Loucy (cell line): ENCODE data around the gene CA5A.
"Not testable (repeated sequence)": the region's sequence is repeated elsewhere in the genome, so short reads cannot be mapped to it uniquely, and the experiment has no call there.

Source experiments
- H2AFZ ChIP-seq: fragments of 200-600 bp; sonication (generic); 2 replicates; pipeline ENCODE4 v1.6.0; 2016; ENCODE audit warnings: antibody characterized with exemption, mild to moderate bottlenecking, low read length, moderate library complexity
- H3F3A ChIP-seq: fragments of 200-600 bp; 2 replicates; pipeline ENCODE4 v1.6.0; 2016; ENCODE audit warnings: antibody characterized with exemption, low read depth, mild to moderate bottlenecking
- H3K27me3 ChIP-seq: fragments of 200-600 bp; sonication (generic); 2 replicates; pipeline ENCODE4 v1.6.1; 2014; ENCODE audit warnings: low read length, mild to moderate bottlenecking; ENCODE audit not compliant: insufficient read depth, poor library complexity, severe bottlenecking
- H3K36me3 ChIP-seq: fragments of 200-600 bp; sonication (generic); 2 replicates; pipeline ENCODE4 v1.6.1; 2016; ENCODE audit warnings: low read length; ENCODE audit not compliant: insufficient read depth
- H3K4me1 ChIP-seq: fragments of 200-600 bp; sonication (generic); 2 replicates; pipeline ENCODE4 v1.5.1; 2014; ENCODE audit warnings: low read length, mild to moderate bottlenecking; ENCODE audit not compliant: insufficient read depth, poor library complexity, severe bottlenecking
- H3K4me2 ChIP-seq: fragments of 200-600 bp; sonication (generic); 2 replicates; pipeline ENCODE4 v1.6.0; 2014; ENCODE audit warnings: antibody characterized with exemption, low read length, low read depth, mild to moderate bottlenecking; ENCODE audit not compliant: poor library complexity, severe bottlenecking
- H3K4me3 ChIP-seq: fragments of 200-600 bp; sonication (generic); 2 replicates; pipeline ENCODE4 v1.5.1; 2014; ENCODE audit warnings: low read length, mild to moderate bottlenecking, mixed read lengths; ENCODE audit not compliant: poor library complexity, severe bottlenecking
- H3K79me2 ChIP-seq: fragments of 200-600 bp; sonication (generic); 2 replicates; pipeline ENCODE4 v1.6.1; 2014; ENCODE audit warnings: low read length; ENCODE audit not compliant: insufficient read depth
- H3K9ac ChIP-seq: fragments of 200-600 bp; sonication (generic); 2 replicates; pipeline ENCODE4 v1.6.0; 2014; ENCODE audit warnings: mild to moderate bottlenecking, low read depth, low read length, moderate library complexity; ENCODE audit not compliant: poor library complexity, severe bottlenecking
- H3K9me2 ChIP-seq: fragments of 200-600 bp; sonication (generic); replicated peaks from 2 replicates; pipeline ENCODE4 v1.6.1; 2016; ENCODE audit warnings: low read depth, low read length, mixed read lengths
- H3K9me3 ChIP-seq: fragments of 200-600 bp; sonication (generic); 2 replicates; pipeline ENCODE4 v1.6.1; 2014; ENCODE audit warnings: mild to moderate bottlenecking, antibody characterized with exemption, low read length, low read depth; ENCODE audit not compliant: insufficient read depth
- H4K20me1 ChIP-seq: fragments of 200-600 bp; sonication (generic); 2 replicates; pipeline ENCODE4 v1.6.0; 2014; ENCODE audit warnings: antibody characterized with exemption, low read length, mild to moderate bottlenecking; ENCODE audit not compliant: insufficient read depth, poor library complexity, severe bottlenecking
- TF ChIP-seq, protein P1 (sequence below): fragments of 200-600 bp; sonication (generic); conservative IDR thresholded peaks from 2 replicates; pipeline ENCODE4 v1.5.1; 2014; ENCODE audit warnings: mild to moderate bottlenecking, antibody characterized with exemption, low read length

Gene CA5A

DNA sequence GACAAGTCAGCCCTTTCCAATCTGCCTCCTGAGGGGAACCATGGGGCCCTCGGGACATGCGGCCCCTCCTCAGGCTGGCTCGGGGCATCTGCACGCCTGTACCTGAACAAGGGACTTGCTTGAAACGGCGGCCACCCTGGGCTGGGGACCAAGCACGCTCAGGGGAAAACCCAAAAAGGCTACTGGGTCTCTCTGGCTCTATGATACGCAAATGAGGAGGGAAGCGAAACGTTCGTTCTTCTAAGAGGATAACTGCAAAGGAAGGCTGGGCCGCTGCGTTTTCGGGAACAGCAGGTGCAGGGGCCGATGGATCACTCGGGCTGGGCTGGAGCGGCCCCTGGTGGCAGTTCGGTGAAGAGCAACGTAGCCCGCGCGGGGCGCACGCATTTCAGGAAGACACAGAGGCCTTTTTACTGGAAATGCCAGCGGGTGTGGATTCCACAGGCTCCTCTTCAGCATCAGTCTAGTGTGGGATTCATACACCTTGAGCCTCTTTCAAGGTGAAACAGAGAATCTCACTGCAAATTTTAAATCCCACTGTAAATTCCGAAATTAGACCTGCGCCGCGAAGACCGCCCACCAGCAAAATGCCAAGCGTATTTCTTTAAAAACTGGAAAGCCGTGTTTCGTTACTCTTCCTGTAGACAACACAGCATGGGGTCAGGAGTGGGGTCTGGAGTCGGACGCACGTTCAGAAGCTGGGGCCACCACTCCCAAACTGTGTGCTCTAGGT lies 27.0 kb downstream of the CA5A start:
- 0 out of 2 replicates have a peak overlapping the region, but pooled peaks have one; percentile 36 for H2AFZ ChIP-seq
- H3K9me2 ChIP-seq, H3K4me3 ChIP-seq, H3K9me3 ChIP-seq, H3K4me2 ChIP-seq, H3K27me3 ChIP-seq, H3F3A ChIP-seq, H3K36me3 ChIP-seq, H3K9ac ChIP-seq, H3K4me1 ChIP-seq, H4K20me1 ChIP-seq, H3K79me2 ChIP-seq: not testable (repeated sequence)
- TF ChIP-seq, protein P1, sequence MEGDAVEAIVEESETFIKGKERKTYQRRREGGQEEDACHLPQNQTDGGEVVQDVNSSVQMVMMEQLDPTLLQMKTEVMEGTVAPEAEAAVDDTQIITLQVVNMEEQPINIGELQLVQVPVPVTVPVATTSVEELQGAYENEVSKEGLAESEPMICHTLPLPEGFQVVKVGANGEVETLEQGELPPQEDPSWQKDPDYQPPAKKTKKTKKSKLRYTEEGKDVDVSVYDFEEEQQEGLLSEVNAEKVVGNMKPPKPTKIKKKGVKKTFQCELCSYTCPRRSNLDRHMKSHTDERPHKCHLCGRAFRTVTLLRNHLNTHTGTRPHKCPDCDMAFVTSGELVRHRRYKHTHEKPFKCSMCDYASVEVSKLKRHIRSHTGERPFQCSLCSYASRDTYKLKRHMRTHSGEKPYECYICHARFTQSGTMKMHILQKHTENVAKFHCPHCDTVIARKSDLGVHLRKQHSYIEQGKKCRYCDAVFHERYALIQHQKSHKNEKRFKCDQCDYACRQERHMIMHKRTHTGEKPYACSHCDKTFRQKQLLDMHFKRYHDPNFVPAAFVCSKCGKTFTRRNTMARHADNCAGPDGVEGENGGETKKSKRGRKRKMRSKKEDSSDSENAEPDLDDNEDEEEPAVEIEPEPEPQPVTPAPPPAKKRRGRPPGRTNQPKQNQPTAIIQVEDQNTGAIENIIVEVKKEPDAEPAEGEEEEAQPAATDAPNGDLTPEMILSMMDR, result peak; percentile 53

- H3K79me2 ChIP-seq, H3K4me3 ChIP-seq, H3K27me3 ChIP-seq, H3K9me2 ChIP-seq, H3K4me2 ChIP-seq, H3F3A ChIP-seq, H3K36me3 ChIP-seq, H4K20me1 ChIP-seq, H3K4me1 ChIP-seq, H3K9ac ChIP-seq, H2AFZ ChIP-seq, H3K9me3 ChIP-seq: not testable (repeated sequence)
These were observed 28.2 kb downstream of the CA5A start for GRCh38 chr16:87908101-87908500.

- H4K20me1 ChIP-seq, H3K4me1 ChIP-seq, H3F3A ChIP-seq, H2AFZ ChIP-seq, H3K79me2 ChIP-seq, H3K9me3 ChIP-seq, H3K36me3 ChIP-seq, H3K27me3 ChIP-seq, H3K4me2 ChIP-seq, H3K9ac ChIP-seq, H3K9me2 ChIP-seq, H3K4me3 ChIP-seq: not testable (repeated sequence)
These were observed 30.8 kb downstream of the CA5A start for GRCh38 chr16:87905521-87905920.

DNA sequence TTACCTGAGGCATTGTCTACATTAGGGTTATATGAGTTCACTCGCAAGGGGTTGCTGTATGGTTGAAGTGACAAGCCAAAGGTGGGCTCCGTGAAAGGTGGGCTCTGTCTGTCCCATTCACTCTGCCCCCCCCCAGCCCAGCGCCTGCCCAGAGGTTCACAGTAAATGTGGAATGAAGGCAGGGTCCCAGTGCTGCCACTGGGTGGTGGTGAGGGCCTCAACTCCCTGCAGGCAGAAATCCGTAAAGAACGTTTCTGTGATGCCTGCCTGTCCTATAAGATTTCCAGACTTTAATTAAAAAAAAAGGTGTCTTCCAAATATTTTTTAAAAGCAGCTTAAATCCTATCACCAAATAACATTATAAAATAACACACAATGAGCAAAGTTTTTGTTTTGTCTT lies 31.4 kb downstream of the CA5A start:
- not testable (repeated sequence) for H3K4me3 ChIP-seq, H3K9ac ChIP-seq, H2AFZ ChIP-seq, H3F3A ChIP-seq, H4K20me1 ChIP-seq, H3K36me3 ChIP-seq, H3K27me3 ChIP-seq, H3K9me3 ChIP-seq, H3K4me2 ChIP-seq, H3K4me1 ChIP-seq, H3K9me2 ChIP-seq, H3K79me2 ChIP-seq

DNA sequence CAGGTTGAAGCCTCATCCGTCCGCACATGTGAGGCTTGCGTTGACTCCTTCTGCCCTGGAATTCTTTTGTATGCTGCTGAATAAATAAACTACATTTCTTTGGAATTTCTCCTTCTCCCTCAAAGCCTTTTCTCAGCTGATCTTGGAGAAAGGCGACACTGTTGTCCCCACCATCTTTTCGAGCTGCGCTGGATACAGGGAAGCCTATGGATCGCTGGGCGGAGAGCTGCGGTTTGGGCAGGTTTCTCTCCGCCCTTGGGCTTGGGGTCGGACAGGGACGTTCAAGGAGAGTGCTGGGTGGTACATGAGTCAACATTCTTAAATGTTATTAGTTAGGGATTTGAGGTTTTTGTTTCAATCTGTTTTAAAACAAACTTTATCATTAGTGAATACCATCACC lies 35.8 kb downstream of the CA5A start:
- H3K9ac ChIP-seq, H3K36me3 ChIP-seq, H4K20me1 ChIP-seq, H3F3A ChIP-seq, H3K4me2 ChIP-seq, H2AFZ ChIP-seq, H3K27me3 ChIP-seq, H3K9me3 ChIP-seq, H3K9me2 ChIP-seq, H3K79me2 ChIP-seq, H3K4me3 ChIP-seq: not testable (repeated sequence)
- peaks cover 11% of the 10 kb centered on the region for H3K4me1 ChIP-seq
